Mesothelial cell of epicardium (in vitro differentiated cells): ENCODE data around the gene DENND1A. TPM values are rescaled to one million over a fixed set of nuclear protein-coding genes. Genes with fewer than 3 reads are reported as not detected.
A peak's percentile ranks its signal among the peaks of the same experiment; 100 is the strongest.
"Not testable (repeated sequence)": the region's sequence is repeated elsewhere in the genome, so short reads cannot be mapped to it uniquely, and the experiment has no call there.

Experiments used
- DNase-seq, 2 experiments: peaks; one replicate each; pipeline ENCODE4 v3.0.0; 2021; ENCODE audit warnings: low spot score in 2 of 2; ENCODE audit not compliant: unreplicated experiment in 2 of 2
- H3K27ac Mint-ChIP-seq: 2 replicates; pipeline ENCODE4 v1.8.0; 2021; ENCODE audit warnings: mixed read lengths
- H3K27me3 Mint-ChIP-seq: 2 replicates; pipeline ENCODE4 v1.8.0; 2021; ENCODE audit warnings: low read depth, mixed read lengths
- H3K36me3 Mint-ChIP-seq: 2 replicates; pipeline ENCODE4 v1.8.0; 2021; ENCODE audit warnings: mixed read lengths
- H3K4me1 Mint-ChIP-seq: 2 replicates; pipeline ENCODE4 v1.8.0; 2021; ENCODE audit warnings: mixed read lengths
- H3K4me3 Mint-ChIP-seq: 2 replicates; pipeline ENCODE4 v1.8.0; 2021; ENCODE audit warnings: mild to moderate bottlenecking, moderate library complexity, mixed read lengths
- H3K9me3 Mint-ChIP-seq: 2 replicates; pipeline ENCODE4 v1.8.0; 2021; ENCODE audit warnings: mixed read lengths
- total RNA-seq: library from RNA; stranded (reverse); gene quantifications from 3 replicates; pipeline ENCODE4 v1.2.1, GENCODE V29; 2021
- TF ChIP-seq, protein P1 (sequence below): fragments of 200-600 bp; sonication (generic); IDR thresholded peaks from one replicate; pipeline ENCODE4 v1.5.0; 2021; ENCODE audit warnings: antibody characterized with exemption; ENCODE audit not compliant: unreplicated experiment

Gene DENND1A
- total RNA-seq, 1 donor from 2014 or later = 23.4 TPM

DNA sequence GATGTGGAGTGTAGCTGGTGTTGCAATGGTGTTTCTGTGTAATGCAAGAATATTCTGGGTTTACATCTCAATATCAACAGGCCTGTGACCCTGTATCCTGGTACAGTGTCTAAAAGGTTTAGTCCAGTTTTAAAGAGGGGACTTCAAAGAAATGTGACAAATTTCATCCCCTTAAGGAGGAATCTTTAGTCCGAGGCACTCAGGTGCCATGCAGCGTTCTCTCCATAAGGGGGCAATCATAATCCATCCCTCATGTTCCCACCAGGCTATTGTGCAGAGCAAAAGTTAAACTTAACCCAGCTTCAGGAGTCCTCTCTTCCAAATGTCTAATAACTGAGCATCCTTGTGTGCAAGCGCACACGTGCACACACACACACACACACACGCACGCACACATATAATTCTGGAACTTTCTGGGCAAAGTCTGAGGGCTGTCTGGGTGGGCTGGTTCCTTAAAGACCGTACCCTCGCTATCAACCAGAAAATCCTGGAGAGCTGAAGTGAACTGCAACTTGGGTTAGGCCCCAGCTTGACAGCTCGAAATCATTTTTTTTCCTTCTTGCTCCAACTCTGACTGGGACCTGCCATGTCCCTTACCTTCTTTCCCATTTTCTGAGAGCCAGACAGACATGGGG, 527.9 kb downstream of the DENND1A start:
- no peaks in the 10 kb centered on the region for H3K27me3 Mint-ChIP-seq
- H3K4me1 Mint-ChIP-seq = peaks cover 12% of the 10 kb centered on the region
- H3K9me3 Mint-ChIP-seq = no peaks in the 10 kb centered on the region
- DNase-seq = no peak
- no peak overlapping the region for H3K4me3 Mint-ChIP-seq
- TF ChIP-seq, protein P1, sequence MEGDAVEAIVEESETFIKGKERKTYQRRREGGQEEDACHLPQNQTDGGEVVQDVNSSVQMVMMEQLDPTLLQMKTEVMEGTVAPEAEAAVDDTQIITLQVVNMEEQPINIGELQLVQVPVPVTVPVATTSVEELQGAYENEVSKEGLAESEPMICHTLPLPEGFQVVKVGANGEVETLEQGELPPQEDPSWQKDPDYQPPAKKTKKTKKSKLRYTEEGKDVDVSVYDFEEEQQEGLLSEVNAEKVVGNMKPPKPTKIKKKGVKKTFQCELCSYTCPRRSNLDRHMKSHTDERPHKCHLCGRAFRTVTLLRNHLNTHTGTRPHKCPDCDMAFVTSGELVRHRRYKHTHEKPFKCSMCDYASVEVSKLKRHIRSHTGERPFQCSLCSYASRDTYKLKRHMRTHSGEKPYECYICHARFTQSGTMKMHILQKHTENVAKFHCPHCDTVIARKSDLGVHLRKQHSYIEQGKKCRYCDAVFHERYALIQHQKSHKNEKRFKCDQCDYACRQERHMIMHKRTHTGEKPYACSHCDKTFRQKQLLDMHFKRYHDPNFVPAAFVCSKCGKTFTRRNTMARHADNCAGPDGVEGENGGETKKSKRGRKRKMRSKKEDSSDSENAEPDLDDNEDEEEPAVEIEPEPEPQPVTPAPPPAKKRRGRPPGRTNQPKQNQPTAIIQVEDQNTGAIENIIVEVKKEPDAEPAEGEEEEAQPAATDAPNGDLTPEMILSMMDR = peak; percentile 75
- H3K27ac Mint-ChIP-seq = no peak overlapping the region
- peaks cover 5% of the 10 kb centered on the region for H3K36me3 Mint-ChIP-seq

DNA sequence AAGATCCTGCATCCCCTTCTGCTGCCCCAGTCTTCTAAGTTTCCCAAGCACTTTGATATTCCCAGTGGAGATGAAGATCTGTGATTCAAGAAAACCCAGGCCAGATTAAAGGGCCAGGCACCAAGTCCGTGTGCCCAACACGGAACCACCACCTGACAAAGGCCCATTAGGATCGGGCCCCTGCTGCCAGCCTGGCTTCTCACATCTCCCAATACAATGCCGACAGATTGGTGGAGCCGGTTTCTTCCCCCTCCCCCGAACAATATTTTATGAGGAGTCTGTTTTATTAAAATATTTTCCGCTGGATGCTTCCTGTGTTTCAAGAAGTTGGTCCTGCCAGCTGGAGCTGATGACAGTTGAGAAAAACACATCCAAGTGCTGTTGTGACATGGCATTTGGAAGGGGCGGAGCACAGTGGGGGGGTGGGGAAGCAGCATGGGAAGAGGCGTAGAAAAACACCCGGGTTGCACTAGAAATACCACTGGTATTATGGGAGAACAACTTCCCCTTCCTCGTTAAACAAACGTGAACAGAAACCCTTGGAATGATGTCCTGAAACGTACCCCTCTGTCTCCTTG, 528.9 kb downstream of the DENND1A start:
- H3K9me3 Mint-ChIP-seq = no peaks in the 10 kb centered on the region
- H3K36me3 Mint-ChIP-seq = peaks cover 5% of the 10 kb centered on the region
- H3K4me1 Mint-ChIP-seq = peaks cover 3% of the 10 kb centered on the region
- TF ChIP-seq, protein P1 = no peak
- no peak for DNase-seq
- no peak overlapping the region for H3K4me3 Mint-ChIP-seq
- no peak overlapping the region for H3K27ac Mint-ChIP-seq
- H3K27me3 Mint-ChIP-seq = no peaks in the 10 kb centered on the region

DNA sequence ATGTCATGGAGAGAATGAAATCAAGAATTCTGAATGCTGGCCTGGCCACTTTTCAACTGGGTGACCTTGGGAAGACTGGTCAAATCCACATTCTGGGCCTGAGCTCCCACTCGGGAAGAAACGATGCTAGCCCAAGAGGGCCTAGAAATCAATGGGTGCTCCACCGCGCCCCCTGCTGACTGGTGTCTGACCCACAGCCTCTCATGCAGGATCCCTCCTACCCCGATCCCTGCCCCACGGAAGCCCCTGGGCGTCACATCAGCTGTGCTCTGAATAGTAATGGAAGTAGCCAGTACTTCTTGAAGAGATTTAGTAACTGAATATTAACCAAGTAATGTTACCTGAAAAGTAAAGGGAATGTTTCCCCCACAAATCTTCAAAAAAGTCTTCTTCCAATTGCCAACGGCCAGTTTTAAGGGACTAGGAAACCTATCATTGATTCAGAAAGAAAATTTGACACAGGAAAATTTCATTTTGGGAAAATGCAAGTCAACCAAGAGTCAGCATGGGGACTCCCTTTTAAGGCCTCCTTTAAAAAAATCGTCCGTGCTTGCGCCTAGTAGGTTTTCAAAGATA, 530.0 kb downstream of the DENND1A start:
- Mint-ChIP-seq H3K36me3 (peaks cover 5% of the 10 kb centered on the region), H3K4me3 (no peak overlapping the region), H3K27me3 (no peaks in the 10 kb centered on the region), H3K27ac (no peak overlapping the region), H3K4me1 (peaks cover 2% of the 10 kb centered on the region), H3K9me3 (no peaks in the 10 kb centered on the region)
- no peak for DNase-seq
- TF ChIP-seq, protein P1 = peak; percentile 44

DNA sequence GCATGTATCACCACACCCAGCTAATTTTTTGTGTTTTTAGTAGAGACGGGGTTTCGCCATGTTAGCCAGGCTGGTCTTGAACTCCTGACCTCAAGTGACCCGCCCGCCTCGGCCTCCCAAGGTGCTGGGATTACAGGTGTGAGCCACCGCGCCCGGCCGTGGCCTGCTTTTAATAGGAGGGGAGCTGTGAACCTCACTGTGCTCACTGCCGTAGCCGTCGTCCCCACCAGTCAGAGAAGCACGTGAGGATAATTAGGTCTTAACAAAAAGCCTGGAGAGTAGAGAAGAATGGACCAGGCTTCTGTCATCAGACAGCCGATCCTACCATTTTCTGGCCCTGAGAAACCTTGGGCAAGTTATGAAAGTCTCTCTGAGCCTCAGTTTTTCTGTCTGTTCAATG, 531.0 kb downstream of the DENND1A start:
- not testable (repeated sequence) for DNase-seq, H3K4me3 Mint-ChIP-seq, H3K4me1 Mint-ChIP-seq, H3K27me3 Mint-ChIP-seq, H3K27ac Mint-ChIP-seq, H3K9me3 Mint-ChIP-seq, H3K36me3 Mint-ChIP-seq

DNA sequence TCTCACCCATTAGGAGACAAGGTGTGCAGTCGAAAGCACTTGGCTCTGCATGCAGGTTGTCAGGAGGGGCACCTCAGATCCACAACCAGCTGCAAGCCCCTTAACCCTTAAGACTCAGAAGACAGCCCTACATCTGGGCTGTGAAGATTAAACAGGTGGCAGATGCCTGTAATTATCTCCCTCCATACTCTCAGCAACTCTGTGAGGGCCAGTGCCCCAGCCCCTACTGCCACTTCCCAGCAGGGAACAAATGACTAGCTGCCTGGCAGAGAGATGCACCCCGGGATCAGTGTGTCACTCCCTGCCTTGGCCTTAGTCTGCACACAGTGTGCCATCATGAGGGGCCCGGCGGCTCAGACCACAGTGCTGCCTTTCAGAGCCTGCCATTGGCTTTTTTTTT, 532.0 kb downstream of the DENND1A start:
- Mint-ChIP-seq H3K4me3 (no peak overlapping the region), H3K27me3 (no peaks in the 10 kb centered on the region), H3K4me1 (peaks cover 3% of the 10 kb centered on the region), H3K9me3 (no peaks in the 10 kb centered on the region), H3K27ac (no peak overlapping the region), H3K36me3 (peaks cover 6% of the 10 kb centered on the region)
- no peak for DNase-seq
- TF ChIP-seq, protein P1 = no peak

DNA sequence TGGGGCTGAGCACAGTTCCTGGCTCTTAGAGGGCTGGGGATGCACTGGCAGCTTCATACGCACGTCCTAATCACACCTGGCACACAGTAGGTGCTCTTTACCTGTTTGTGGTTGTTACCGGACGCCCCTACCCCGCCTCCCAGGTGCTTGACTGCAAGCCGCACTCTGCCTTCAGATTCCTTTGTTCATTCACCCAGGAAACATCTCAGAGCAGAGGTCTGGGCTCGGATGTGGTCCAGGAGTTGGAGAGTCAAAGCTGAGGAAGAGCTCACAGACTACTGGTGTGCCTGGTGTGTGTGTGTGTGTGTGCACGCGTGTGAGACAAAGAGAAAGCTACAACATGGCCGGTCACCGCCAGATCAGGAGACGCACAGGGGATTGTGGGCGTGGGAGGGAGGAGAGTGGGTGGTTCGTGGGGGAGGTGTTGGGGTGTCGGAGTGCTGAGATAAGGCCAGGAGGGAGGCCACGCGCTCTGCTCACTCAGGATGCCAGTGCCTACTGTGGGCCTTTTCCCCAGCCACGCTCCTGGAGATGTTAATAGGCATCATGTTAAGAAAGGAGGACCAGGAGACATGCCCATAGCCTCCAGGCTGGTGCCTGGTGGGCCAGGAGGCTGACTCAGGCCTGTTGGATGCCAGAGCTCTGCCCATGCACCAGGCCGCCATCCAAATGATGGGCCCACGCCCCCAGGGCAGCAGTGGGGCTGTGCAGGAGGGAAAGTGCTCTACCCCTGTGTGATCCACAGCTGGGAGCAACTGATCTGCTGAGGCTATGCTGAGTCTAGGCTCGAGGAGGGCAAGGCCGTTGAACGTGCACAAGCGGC, 534.0 kb downstream of the DENND1A start:
- Mint-ChIP-seq H3K4me3 (no peak overlapping the region), H3K27me3 (no peaks in the 10 kb centered on the region)

More for the DNA sequence above, 534.0 kb downstream of the DENND1A start:
- TF ChIP-seq, protein P1 = no peak
- DNase-seq = no peak
- Mint-ChIP-seq H3K27ac (no peak overlapping the region), H3K9me3 (no peaks in the 10 kb centered on the region), H3K4me1 (peaks cover 2% of the 10 kb centered on the region), H3K36me3 (peaks cover 6% of the 10 kb centered on the region)
